Hepatocyte (in vitro differentiated cells): Measurements from ENCODE around the gene ACTG1.

Experiments used
- EZH2 ChIP-seq: fragments of 200-600 bp; sonication (generic); IDR thresholded peaks from 2 replicates; pipeline ENCODE4 v1.6.1; 2016; ENCODE audit warnings: antibody characterized with exemption, mild to moderate bottlenecking, borderline replicate concordance
- TF ChIP-seq, protein P1 (sequence below): fragments of 200-600 bp; sonication (generic); IDR thresholded peaks from 2 replicates; pipeline ENCODE4 v1.5.1; 2016; ENCODE audit warnings: antibody characterized with exemption, mild to moderate bottlenecking; ENCODE audit not compliant: poor library complexity

DNA sequence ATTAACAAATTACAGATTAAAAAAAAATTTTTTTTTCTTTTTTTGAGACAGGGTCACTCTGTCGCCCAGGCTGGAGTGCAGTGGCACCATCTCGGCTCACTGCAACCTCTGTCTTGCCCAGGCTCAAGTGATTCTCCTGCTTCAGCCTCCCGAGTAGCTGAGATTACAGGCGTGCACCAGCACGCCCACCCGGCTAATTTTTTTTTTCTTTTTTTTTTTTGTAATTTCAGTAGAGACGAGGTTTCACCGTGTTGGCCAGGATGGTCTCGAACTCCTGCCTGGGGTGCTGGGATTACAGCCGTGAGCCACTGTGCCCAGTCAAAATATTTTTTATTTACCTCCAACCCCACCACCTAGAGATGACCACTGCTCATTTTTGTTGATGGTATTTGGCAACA is 25.5 kb downstream of the ACTG1 start:
- TF ChIP-seq EZH2, result no peak
- TF ChIP-seq, protein P1, sequence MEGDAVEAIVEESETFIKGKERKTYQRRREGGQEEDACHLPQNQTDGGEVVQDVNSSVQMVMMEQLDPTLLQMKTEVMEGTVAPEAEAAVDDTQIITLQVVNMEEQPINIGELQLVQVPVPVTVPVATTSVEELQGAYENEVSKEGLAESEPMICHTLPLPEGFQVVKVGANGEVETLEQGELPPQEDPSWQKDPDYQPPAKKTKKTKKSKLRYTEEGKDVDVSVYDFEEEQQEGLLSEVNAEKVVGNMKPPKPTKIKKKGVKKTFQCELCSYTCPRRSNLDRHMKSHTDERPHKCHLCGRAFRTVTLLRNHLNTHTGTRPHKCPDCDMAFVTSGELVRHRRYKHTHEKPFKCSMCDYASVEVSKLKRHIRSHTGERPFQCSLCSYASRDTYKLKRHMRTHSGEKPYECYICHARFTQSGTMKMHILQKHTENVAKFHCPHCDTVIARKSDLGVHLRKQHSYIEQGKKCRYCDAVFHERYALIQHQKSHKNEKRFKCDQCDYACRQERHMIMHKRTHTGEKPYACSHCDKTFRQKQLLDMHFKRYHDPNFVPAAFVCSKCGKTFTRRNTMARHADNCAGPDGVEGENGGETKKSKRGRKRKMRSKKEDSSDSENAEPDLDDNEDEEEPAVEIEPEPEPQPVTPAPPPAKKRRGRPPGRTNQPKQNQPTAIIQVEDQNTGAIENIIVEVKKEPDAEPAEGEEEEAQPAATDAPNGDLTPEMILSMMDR, result no peak
